IMR-90 (cell line): ENCODE data around the gene TNRC18. TPM values are rescaled to one million over a fixed set of nuclear protein-coding genes. Genes with fewer than 3 reads are reported as not detected.

Experiments
- ATAC-seq: fragments of 200-7000 bp; cut with Tn5 transposase; 2 replicates; pipeline ENCODE4 v1.9.1; 2020; ENCODE audit warnings: low read depth, mild to moderate bottlenecking, moderate library complexity
- BruUV-seq: library from RNA; stranded (reverse); fragments of 400-500 nt; replicated peaks from 2 replicates; lab custom pipeline; 2021; lab: Mats Ljungman, UMichigan
- CTCF ChIA-PET: fragments of 300-600 bp; formaldehyde crosslinking; extraction: SDS; loops from one replicate; lab custom pipeline; 2021; ENCODE audit warnings: antibody characterized with exemption; lab: Yijun Ruan, JAX
- POLR2A ChIA-PET: fragments of 300-600 bp; sonication (Branson Sonifier 250); formaldehyde crosslinking; loops from one replicate; lab custom pipeline; 2022; ENCODE audit warnings: antibody characterized with exemption; ENCODE audit not compliant: unreplicated experiment; lab: Charles Lee
- DNase-seq: peaks from one replicate; pipeline ENCODE4 v3.0.0; 2013
- H2AFZ ChIP-seq: replicated peaks from 2 replicates; pipeline ENCODE3; 2013; ENCODE audit warnings: low read length, mild to moderate bottlenecking; ENCODE audit not compliant: poor library complexity
- H2AK5ac ChIP-seq: 2 replicates; pipeline ENCODE4 v1.6.1; 2013; ENCODE audit warnings: low read depth, low read length, inconsistent platforms
- H2AK9ac ChIP-seq: replicated peaks from 2 replicates; pipeline ENCODE3; 2013; ENCODE audit warnings: mild to moderate bottlenecking, low read depth, low read length, moderate library complexity; ENCODE audit not compliant: poor library complexity
- H2BK120ac ChIP-seq: 2 replicates; pipeline ENCODE4 v1.6.1; 2013; ENCODE audit warnings: low read depth, low read length, inconsistent platforms
- H2BK15ac ChIP-seq: 3 replicates; pipeline ENCODE4 v1.6.1; 2013; ENCODE audit warnings: low read depth, low read length, inconsistent platforms
- H2BK20ac ChIP-seq: 2 replicates; pipeline ENCODE4 v1.6.1; 2013; ENCODE audit warnings: low read depth, mild to moderate bottlenecking, inconsistent platforms, low read length, moderate library complexity
- H2BK5ac ChIP-seq: 2 replicates; pipeline ENCODE4 v1.6.1; 2013; ENCODE audit warnings: mild to moderate bottlenecking, low read depth, low read length, inconsistent platforms; ENCODE audit not compliant: poor library complexity, severe bottlenecking
- H3K14ac ChIP-seq: replicated peaks from 2 replicates; pipeline ENCODE4 v1.6.1; 2013; ENCODE audit warnings: low read depth, low read length, inconsistent platforms
- H3K18ac ChIP-seq: 2 replicates; pipeline ENCODE4 v1.6.1; 2013; ENCODE audit warnings: low read depth, low read length, control low read depth
- H3K23ac ChIP-seq: 2 replicates; pipeline ENCODE4 v1.6.1; 2013; ENCODE audit warnings: low read depth, low read length, inconsistent platforms
- H3K27ac ChIP-seq: 2 replicates; pipeline ENCODE4 v1.5.1; 2013; ENCODE audit warnings: mild to moderate bottlenecking, control low read depth, low read length; ENCODE audit not compliant: insufficient read depth
- H3K27me3 ChIP-seq: 2 replicates; pipeline ENCODE4 v1.6.1; 2013; ENCODE audit warnings: low read length; ENCODE audit not compliant: control insufficient read depth, insufficient read depth
- H3K36me3 ChIP-seq: 2 replicates; pipeline ENCODE4 v1.6.1; 2013; ENCODE audit warnings: low read length, mixed read lengths; ENCODE audit not compliant: control insufficient read depth, insufficient read depth
- H3K4ac ChIP-seq: 2 replicates; pipeline ENCODE4 v1.6.1; 2013; ENCODE audit warnings: low read depth, low read length, inconsistent platforms
- H3K4me1 ChIP-seq: 2 replicates; pipeline ENCODE4 v1.6.1; 2013; ENCODE audit warnings: low read length, mixed read lengths; ENCODE audit not compliant: control insufficient read depth, insufficient read depth
- H3K4me2 ChIP-seq: 2 replicates; pipeline ENCODE4 v1.6.1; 2013; ENCODE audit warnings: low read depth, mild to moderate bottlenecking, control low read depth, low read length, moderate library complexity
- H3K4me3 ChIP-seq: 2 replicates; pipeline ENCODE4 v1.5.1; 2013; ENCODE audit warnings: low read depth, mild to moderate bottlenecking, control low read depth, low read length, moderate library complexity; ENCODE audit not compliant: insufficient read depth
- H3K56ac ChIP-seq: 2 replicates; pipeline ENCODE4 v1.6.1; 2013; ENCODE audit warnings: low read length, inconsistent platforms; ENCODE audit not compliant: insufficient read depth; ENCODE audit errors: extremely low read depth
- H3K79me1 ChIP-seq, 2 experiments: 2 replicates each; pipeline ENCODE4 v1.6.1; 2013; ENCODE audit warnings: low read length in 2 of 2, inconsistent platforms in 1 of 2, low read depth in 1 of 2
- H3K9ac ChIP-seq: 2 replicates; pipeline ENCODE4 v1.6.1; 2013; ENCODE audit warnings: low read depth, low read length, control low read depth
- H3K9me1 ChIP-seq: 2 replicates; pipeline ENCODE4 v1.6.1; 2013; ENCODE audit warnings: low read length, inconsistent platforms; ENCODE audit not compliant: insufficient read depth
- H3K9me3 ChIP-seq: 2 replicates; pipeline ENCODE4 v1.6.1; 2013; ENCODE audit warnings: low read length; ENCODE audit not compliant: control insufficient read depth, insufficient read depth
- H4K20me1 ChIP-seq: 2 replicates; pipeline ENCODE4 v1.6.1; 2013; ENCODE audit warnings: low read length, inconsistent platforms; ENCODE audit not compliant: insufficient read depth
- H4K5ac ChIP-seq: 2 replicates; pipeline ENCODE4 v1.6.1; 2013; ENCODE audit warnings: mild to moderate bottlenecking, low read depth, low read length, control low read depth
- H4K8ac ChIP-seq, 2 experiments: 2 replicates each; pipeline ENCODE4 v1.6.1; 2013; ENCODE audit warnings: low read depth in 2 of 2, low read length in 2 of 2, control low read depth in 1 of 2, inconsistent platforms in 1 of 2
- H4K91ac ChIP-seq: 2 replicates; pipeline ENCODE4 v1.6.1; 2013; ENCODE audit warnings: low read depth, low read length, inconsistent platforms; ENCODE audit not compliant: insufficient read depth
- CEBPB ChIP-seq: IDR thresholded peaks from 2 replicates; pipeline ENCODE4 v1.6.1; 2012; ENCODE audit warnings: low read depth, low read length, improper control_type of control experiment
- CHD1 ChIP-seq: IDR thresholded peaks from 2 replicates; pipeline ENCODE4 v1.6.1; 2012; ENCODE audit warnings: low read depth, low read length, improper control_type of control experiment
- ELK1 ChIP-seq: fragments of 150-350 bp; IDR thresholded peaks from 2 replicates; pipeline ENCODE4 v1.6.1; 2016; ENCODE audit warnings: low read depth, mild to moderate bottlenecking, low read length, moderate library complexity, borderline replicate concordance
- FOS ChIP-seq: fragments of 150-350 bp; IDR thresholded peaks from 2 replicates; pipeline ENCODE4 v1.6.1; 2016; ENCODE audit warnings: low read depth, low read length
- MAZ ChIP-seq: IDR thresholded peaks from 2 replicates; pipeline ENCODE4 v1.6.1; 2012; ENCODE audit warnings: low read depth, mild to moderate bottlenecking, low read length, improper control_type of control experiment, moderate library complexity, borderline replicate concordance
- MXI1 ChIP-seq: IDR thresholded peaks from 2 replicates; pipeline ENCODE4 v1.6.1; 2012; ENCODE audit warnings: low read depth, mild to moderate bottlenecking, low read length, moderate library complexity, borderline replicate concordance
- NFE2L2 ChIP-seq: fragments of 150-350 bp; IDR thresholded peaks from 2 replicates; pipeline ENCODE4 v1.6.1; 2016; ENCODE audit warnings: low read depth, mild to moderate bottlenecking, low read length
- RCOR1 ChIP-seq: IDR thresholded peaks from 2 replicates; pipeline ENCODE4 v1.6.1; 2012; ENCODE audit warnings: mild to moderate bottlenecking, low read length, improper control_type of control experiment; ENCODE audit not compliant: insufficient replicate concordance
- RFX5 ChIP-seq: IDR thresholded peaks from 2 replicates; pipeline ENCODE4 v1.8.0; 2012; ENCODE audit warnings: low read depth, mild to moderate bottlenecking, low read length, moderate library complexity
- SMC3 ChIP-seq: fragments of 150-350 bp; IDR thresholded peaks from 2 replicates; pipeline ENCODE4 v1.6.1; 2016; ENCODE audit warnings: low read depth, mild to moderate bottlenecking, antibody characterized with exemption, low read length, moderate library complexity
- whole genome bisulfite sequencing, 2 experiments: methylation state at CpG; one replicate each; pipeline versions ENCODE4 v1.1.5 to v1.1.7; 2013; ENCODE audit warnings: missing lambda C conversion rate in 2 of 2; ENCODE audit not compliant: insufficient read length in 1 of 2; ENCODE audit errors: extremely low coverage in 2 of 2; 5-methylcytosine and 5-hydroxymethylcytosine counted together
- dilution Hi-C: fragments of 300-500 bp; cut with HindIII; formaldehyde crosslinking; loops from one replicate; pipeline ENCODE4 v1.14.3; 2018; ENCODE audit warnings: low sequenced_read_pairs; ENCODE audit not compliant: unreplicated experiment
- in situ Hi-C: fragments of 300-500 bp; cut with MboI; formaldehyde crosslinking; loops from 3 replicates; pipeline ENCODE4 v1.14.3; 2019; ENCODE audit warnings: low sequenced_read_pairs, inconsistent platforms, mixed read lengths
- intact Hi-C: fragments of 100-400 bp; cut with micrococcal nuclease; formaldehyde crosslinking; loops from 2 replicates; pipeline ENCODE4 v1.10.0; 2022
- polyA plus RNA-seq, 3 experiments: library from polyadenylated mRNA; depleted of rRNA; stranded (reverse); fragments of >200 nt; gene quantifications; 2 replicates each; pipeline ENCODE4 v1.2.3, GENCODE V29; 2012; ENCODE audit warnings: low replicate concordance in 1 of 3
- total RNA-seq: library from RNA; depleted of rRNA; stranded (reverse); fragments of >200 nt; gene quantifications from 2 replicates; pipeline ENCODE4 v1.2.3, GENCODE V29; 2012
- TF ChIP-seq, protein P1 (sequence below): conservative IDR thresholded peaks from 2 replicates; pipeline ENCODE4 v1.5.1; 2012; ENCODE audit warnings: mild to moderate bottlenecking, low read depth, low read length, improper control_type of control experiment

Gene TNRC18
- total and polyA plus RNA-seq, 2 of the 4 experiments (the other 2 are of a cell fraction): 4.7 to 29.6 TPM

DNA sequence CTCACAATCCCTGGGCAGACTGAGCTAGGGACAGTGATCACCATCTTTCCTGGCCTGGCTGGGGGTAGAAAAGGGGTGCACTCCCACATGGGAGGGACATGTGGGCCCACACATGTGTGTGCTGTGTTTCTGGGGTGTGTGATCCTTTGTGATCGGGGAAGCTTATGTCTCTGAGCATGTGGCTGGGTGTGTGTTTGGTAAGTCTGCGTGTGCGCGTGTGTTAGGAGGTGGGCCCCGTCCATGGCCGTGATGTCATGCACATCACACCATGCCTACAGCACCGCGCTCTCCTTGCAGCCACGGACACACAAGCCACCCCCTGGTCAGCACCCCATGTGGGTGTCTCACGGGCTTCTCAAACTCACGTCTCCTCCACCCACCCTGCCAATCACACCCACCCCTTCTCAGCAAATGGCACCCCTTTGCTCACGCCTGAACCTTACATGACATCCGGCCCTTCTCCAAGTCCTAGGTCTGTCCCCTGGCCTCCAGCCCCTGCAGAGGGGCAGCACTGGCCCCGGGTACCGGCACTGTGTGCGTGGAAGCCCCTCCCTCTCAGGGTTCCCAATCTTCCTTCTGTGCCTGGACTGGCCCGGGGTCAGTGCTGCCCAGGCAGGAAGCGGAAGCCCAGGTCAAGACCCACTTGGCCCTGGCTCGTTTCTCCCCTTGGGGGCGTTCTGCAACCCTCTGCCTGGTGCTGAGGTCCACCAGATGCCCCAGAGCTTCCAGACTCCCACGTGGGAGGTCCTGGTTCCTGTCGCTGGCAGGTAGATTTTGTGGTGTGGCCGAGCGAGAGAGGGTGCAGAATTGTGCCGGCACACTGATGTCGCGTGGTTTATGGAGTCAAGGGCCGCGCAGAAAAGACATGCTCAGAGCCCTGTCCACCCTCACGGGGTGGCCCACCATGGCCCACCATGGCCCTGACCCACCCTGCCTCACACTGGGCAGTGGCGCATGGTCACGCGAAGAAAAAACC is 128.3 kb downstream of the TNRC18 start:
- no peak overlapping the region for H2AFZ ChIP-seq
- no peak overlapping the region for H3K4me3 ChIP-seq
- in situ Hi-C loops: no loop called here
- peaks cover 26% of the 10 kb centered on the region for H3K36me3 ChIP-seq
- no peak overlapping the region for H3K14ac ChIP-seq
- POLR2A ChIA-PET: interaction anchor here (0.6 kb wide), 1 partner anchor 988 kb away, joined by 5 read pairs; no protein-coding TSS in a partner anchor
- no peaks in the 10 kb centered on the region for H3K27me3 ChIP-seq
- no peak overlapping the region for H4K91ac ChIP-seq
- H3K4me2 ChIP-seq: no peak overlapping the region
- no peak overlapping the region for H3K4ac ChIP-seq
- WGBS, 2 experiments: 83% methylated on average over 18 of the region's 33 CpGs; no CpG with 5 or more reads in 1 of the 2 experiments
- no peaks in the 10 kb centered on the region for H3K4me1 ChIP-seq
- DNase-seq: no peak
- no peak overlapping the region for H3K23ac ChIP-seq
- H4K20me1 ChIP-seq: no peaks in the 10 kb centered on the region
- no peak overlapping the region for H3K27ac ChIP-seq
- no peak overlapping the region for H3K18ac ChIP-seq
- no peak overlapping the region for H2BK120ac ChIP-seq
- no peaks in the 10 kb centered on the region for H3K9me1 ChIP-seq
- H3K56ac ChIP-seq: no peak overlapping the region
- H2AK5ac ChIP-seq: no peak overlapping the region
- no peak overlapping the region for H4K8ac ChIP-seq
- intact Hi-C loops: no loop called here
- no peak overlapping the region for H2BK5ac ChIP-seq
- no peaks in the 10 kb centered on the region for H3K79me1 ChIP-seq
- no peak for TF ChIP-seq CHD1
- TF ChIP-seq, protein P1, sequence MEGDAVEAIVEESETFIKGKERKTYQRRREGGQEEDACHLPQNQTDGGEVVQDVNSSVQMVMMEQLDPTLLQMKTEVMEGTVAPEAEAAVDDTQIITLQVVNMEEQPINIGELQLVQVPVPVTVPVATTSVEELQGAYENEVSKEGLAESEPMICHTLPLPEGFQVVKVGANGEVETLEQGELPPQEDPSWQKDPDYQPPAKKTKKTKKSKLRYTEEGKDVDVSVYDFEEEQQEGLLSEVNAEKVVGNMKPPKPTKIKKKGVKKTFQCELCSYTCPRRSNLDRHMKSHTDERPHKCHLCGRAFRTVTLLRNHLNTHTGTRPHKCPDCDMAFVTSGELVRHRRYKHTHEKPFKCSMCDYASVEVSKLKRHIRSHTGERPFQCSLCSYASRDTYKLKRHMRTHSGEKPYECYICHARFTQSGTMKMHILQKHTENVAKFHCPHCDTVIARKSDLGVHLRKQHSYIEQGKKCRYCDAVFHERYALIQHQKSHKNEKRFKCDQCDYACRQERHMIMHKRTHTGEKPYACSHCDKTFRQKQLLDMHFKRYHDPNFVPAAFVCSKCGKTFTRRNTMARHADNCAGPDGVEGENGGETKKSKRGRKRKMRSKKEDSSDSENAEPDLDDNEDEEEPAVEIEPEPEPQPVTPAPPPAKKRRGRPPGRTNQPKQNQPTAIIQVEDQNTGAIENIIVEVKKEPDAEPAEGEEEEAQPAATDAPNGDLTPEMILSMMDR: no peak
- no peak for TF ChIP-seq SMC3
- no peak for TF ChIP-seq FOS
- no peak for TF ChIP-seq MAZ
- no peak for TF ChIP-seq RFX5
- no peak for TF ChIP-seq MXI1
- TF ChIP-seq ELK1: no peak
- no peak for TF ChIP-seq CEBPB
- TF ChIP-seq NFE2L2: no peak
- TF ChIP-seq RCOR1: no peak
- no peaks in the 10 kb centered on the region; the same call in 1 of the 2 replicates for H3K9me3 ChIP-seq
- no peak overlapping the region for H3K9ac ChIP-seq
- no TSS peak for BruUV-seq
- dilution Hi-C loops: no loop called here
- no peak for ATAC-seq
- CTCF ChIA-PET: no interaction called here
- no peak overlapping the region for H2BK15ac ChIP-seq
- no peak overlapping the region for H2AK9ac ChIP-seq
- no peak overlapping the region for H2BK20ac ChIP-seq
- H4K5ac ChIP-seq: no peak overlapping the region
